ENCODE results near the gene FBN2.

The FBN2 gene

GRCh38 chr5:128384068-128384467 lies 154.0 kb downstream of the FBN2 start:
- TF ChIP-seq MYC (IDR thresholded peaks at IDR 0.05; ENCODE audit: low read depth, low read length) (no peak), POLR2A (IDR thresholded peaks at IDR 0.05; ENCODE audit: extremely low read depth, insufficient read length) (no peak), CTCF (IDR thresholded peaks at IDR 0.05; ENCODE audit: low read depth, low read length) (no peak)
- TF ChIP-seq, protein P1, sequence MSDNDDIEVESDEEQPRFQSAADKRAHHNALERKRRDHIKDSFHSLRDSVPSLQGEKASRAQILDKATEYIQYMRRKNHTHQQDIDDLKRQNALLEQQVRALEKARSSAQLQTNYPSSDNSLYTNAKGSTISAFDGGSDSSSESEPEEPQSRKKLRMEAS (IDR thresholded peaks at IDR 0.05; ENCODE audit: low read depth, low read length): no peak
- no peak for DNase-seq (ENCODE audit: low read depth)
- no peak overlapping the region for H3K4me3 ChIP-seq (ENCODE audit: low read depth, low read length)

DNA sequence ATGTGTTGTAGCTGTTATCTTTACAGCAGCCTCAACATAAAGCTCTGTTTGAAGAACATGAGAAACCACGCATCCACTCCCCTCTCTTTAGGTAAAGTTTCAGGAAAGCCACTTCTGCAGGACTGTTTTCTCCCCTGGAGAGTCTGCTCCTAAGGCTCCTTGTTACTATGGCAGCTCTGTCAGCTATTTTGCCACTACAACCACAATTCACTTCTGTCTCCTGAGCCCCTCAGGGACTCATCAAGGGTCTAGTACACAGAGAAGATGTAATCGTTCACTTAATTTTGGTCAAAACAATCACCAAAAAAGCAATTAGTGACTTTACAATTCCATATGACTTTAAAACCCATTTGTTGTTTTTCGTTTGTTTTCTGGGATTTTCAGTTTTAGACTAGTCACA lies 157.7 kb downstream of the FBN2 start:
- DNase-seq (ENCODE audit: low read depth): no peak
- TF ChIP-seq POLR2A (IDR thresholded peaks at IDR 0.05; ENCODE audit: extremely low read depth, insufficient read length) (no peak), MYC (IDR thresholded peaks at IDR 0.05; ENCODE audit: low read depth, low read length) (no peak), CTCF (IDR thresholded peaks at IDR 0.05; ENCODE audit: low read depth, low read length) (no peak)
- TF ChIP-seq, protein P1 (IDR thresholded peaks at IDR 0.05; ENCODE audit: low read depth, low read length): no peak
- H3K4me3 ChIP-seq (ENCODE audit: low read depth, low read length): no peak overlapping the region

DNA sequence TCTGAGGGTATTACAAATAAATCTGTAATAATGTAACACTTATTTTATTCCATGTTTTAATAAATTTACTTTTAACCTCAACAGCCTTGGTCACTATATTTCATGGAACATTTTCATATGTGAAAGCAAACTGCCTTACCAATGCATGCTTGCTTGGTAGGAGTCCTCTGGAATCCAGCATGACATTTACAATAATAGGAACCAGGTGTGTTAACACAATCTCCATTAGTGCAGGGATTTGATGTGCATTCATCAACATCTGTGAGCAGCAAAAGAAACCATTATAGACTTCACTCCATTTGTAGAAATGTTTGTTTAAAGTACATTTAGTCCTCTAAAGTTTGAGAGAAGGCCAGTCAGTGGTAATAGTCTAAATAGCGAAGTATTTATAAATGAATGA lies 159.4 kb downstream of the FBN2 start:
- no peak for TF ChIP-seq MYC (IDR thresholded peaks at IDR 0.05; ENCODE audit: low read depth, low read length)
- TF ChIP-seq, protein P1 (IDR thresholded peaks at IDR 0.05; ENCODE audit: low read depth, low read length): no peak
- TF ChIP-seq POLR2A (IDR thresholded peaks at IDR 0.05; ENCODE audit: extremely low read depth, insufficient read length): no peak
- no peak for TF ChIP-seq CTCF (IDR thresholded peaks at IDR 0.05; ENCODE audit: low read depth, low read length)
- no peak for DNase-seq (ENCODE audit: low read depth)

GRCh38 chr5:128378196-128378595 lies 159.8 kb downstream of the FBN2 start:
- DNase-seq (ENCODE audit: low read depth): no peak
- TF ChIP-seq POLR2A (IDR thresholded peaks at IDR 0.05; ENCODE audit: extremely low read depth, insufficient read length) (no peak), CTCF (IDR thresholded peaks at IDR 0.05; ENCODE audit: low read depth, low read length) (no peak), MYC (IDR thresholded peaks at IDR 0.05; ENCODE audit: low read depth, low read length) (no peak)
- TF ChIP-seq, protein P1 (IDR thresholded peaks at IDR 0.05; ENCODE audit: low read depth, low read length): no peak
- no peak overlapping the region for H3K4me3 ChIP-seq (ENCODE audit: low read depth, low read length)

More for the DNA sequence above, 159.4 kb downstream of the FBN2 start:
- no peak overlapping the region for H3K4me3 ChIP-seq (ENCODE audit: low read depth, low read length)

GRCh38 chr5:128376577-128376976 lies 161.5 kb downstream of the FBN2 start:
- no peak for TF ChIP-seq MYC (IDR thresholded peaks at IDR 0.05; ENCODE audit: low read depth, low read length)
- DNase-seq (ENCODE audit: low read depth): no peak
- no peak overlapping the region for H3K4me3 ChIP-seq (ENCODE audit: low read depth, low read length)

DNA sequence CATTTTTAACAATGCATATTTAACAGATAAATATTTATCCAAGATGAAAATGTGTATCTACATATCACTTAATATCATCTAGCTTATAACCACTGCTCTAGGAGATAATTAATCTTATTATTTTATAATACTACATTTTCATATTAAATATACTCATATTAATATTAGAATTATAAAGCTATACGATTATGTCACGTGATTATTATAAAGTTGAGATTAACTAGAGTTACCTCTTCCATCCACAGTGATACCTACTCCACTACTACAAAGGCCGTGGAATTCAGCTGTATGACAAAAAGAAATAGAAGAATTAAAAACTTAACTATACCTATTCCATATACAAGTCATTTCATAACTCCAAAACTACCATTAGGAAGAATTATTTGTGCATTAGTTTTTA lies 171.9 kb downstream of the FBN2 start:
- DNase-seq (ENCODE audit: low read depth): no peak
- TF ChIP-seq, protein P1 (IDR thresholded peaks at IDR 0.05; ENCODE audit: low read depth, low read length): no peak
- no peak for TF ChIP-seq POLR2A (IDR thresholded peaks at IDR 0.05; ENCODE audit: extremely low read depth, insufficient read length)
- no peak for TF ChIP-seq MYC (IDR thresholded peaks at IDR 0.05; ENCODE audit: low read depth, low read length)
- TF ChIP-seq CTCF (IDR thresholded peaks at IDR 0.05; ENCODE audit: low read depth, low read length): no peak

More for the DNA sequence above, 171.9 kb downstream of the FBN2 start:
- no peak overlapping the region for H3K4me3 ChIP-seq (ENCODE audit: low read depth, low read length)
